HG03159 (cell line): Measurements from ENCODE around the gene PLPPR1.

ENCODE experiments used
- ATAC-seq: cut with Tn5 transposase; IDR thresholded peaks from one replicate; pipeline ENCODE4 v1.9.1; 2021; ENCODE audit warnings: mild to moderate bottlenecking, moderate library complexity; ENCODE audit not compliant: unreplicated experiment

PLPPR1 gene

DNA sequence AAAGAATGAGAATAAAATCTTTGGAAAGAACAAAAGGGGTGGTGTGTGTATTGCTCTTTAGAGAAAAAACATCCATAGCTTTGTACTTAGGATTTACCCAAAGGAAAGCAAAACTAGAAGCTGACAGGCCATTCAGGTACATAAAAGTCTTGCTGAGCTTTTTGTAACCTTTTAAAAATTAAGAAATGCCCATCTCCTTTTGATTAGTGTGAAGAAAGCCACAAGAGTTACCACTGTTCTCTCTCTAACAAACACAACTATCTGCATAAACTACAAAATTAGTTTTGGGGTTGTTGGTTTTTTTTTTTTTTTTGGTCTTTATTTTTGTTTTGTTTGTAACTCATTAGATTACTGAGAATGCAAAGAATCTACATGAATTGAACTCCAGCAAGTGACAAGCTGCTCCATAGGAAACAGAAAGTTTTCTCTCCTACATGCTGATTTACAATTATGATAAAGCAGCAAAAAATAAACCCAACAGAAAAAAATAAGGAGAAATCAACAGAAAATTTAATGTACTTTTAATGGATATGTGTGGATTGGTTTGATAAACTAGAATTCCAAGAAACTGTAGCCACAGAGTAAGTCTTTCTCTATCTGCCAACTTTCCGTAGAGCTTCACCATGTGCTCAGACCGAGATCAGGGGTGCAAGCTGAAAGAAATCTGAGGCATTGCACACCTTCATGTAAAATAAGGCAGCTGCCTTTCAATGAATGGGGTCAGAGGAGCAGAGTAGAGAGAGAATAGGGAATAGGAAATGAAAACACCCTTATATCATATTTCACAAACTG, 344.0 kb downstream of the PLPPR1 start:
- no peak for ATAC-seq
